SU-DHL-6 (cell line): ENCODE data around the gene RABGAP1.

Experiments used
- H2AFZ ChIP-seq: fragments of 200-600 bp; sonication (generic); 2 replicates; pipeline ENCODE4 v1.6.1; 2014; ENCODE audit warnings: low read depth, mild to moderate bottlenecking, moderate library complexity, mixed read lengths, antibody characterized with exemption, low read length; ENCODE audit not compliant: severe bottlenecking
- H3F3A ChIP-seq: fragments of 200-600 bp; shearing (Covaris generic); 2 replicates; pipeline ENCODE4 v1.6.0; 2016; ENCODE audit warnings: antibody characterized with exemption, mild to moderate bottlenecking; ENCODE audit not compliant: insufficient read depth
- H3K27ac ChIP-seq: fragments of 200-600 bp; sonication (generic); 2 replicates; pipeline ENCODE4 v1.5.1; 2016; ENCODE audit warnings: low read depth, mild to moderate bottlenecking, low read length, moderate library complexity, mixed read lengths
- H3K27me3 ChIP-seq: fragments of 200-600 bp; sonication (generic), shearing (Covaris generic); 2 replicates; pipeline ENCODE4 v1.6.0; 2014; ENCODE audit warnings: mild to moderate bottlenecking, low read length
- H3K36me3 ChIP-seq: fragments of 200-600 bp; sonication (generic); 2 replicates; pipeline ENCODE4 v1.6.1; 2014; ENCODE audit warnings: mild to moderate bottlenecking, low read length, mixed read lengths
- H3K4me2 ChIP-seq: fragments of 300-600, 200-600 bp; shearing (Covaris generic), sonication (generic); 2 replicates; pipeline ENCODE4 v1.6.0; 2014; ENCODE audit warnings: low read length, low read depth, mild to moderate bottlenecking; ENCODE audit not compliant: poor library complexity, severe bottlenecking
- H3K4me3 ChIP-seq: fragments of 200-600 bp; sonication (generic); 2 replicates; pipeline ENCODE4 v1.5.1; 2014; ENCODE audit warnings: antibody characterized with exemption, low read length, mild to moderate bottlenecking, mixed read lengths; ENCODE audit not compliant: insufficient read depth, poor library complexity, severe bottlenecking
- H3K79me2 ChIP-seq: fragments of 200-600 bp; sonication (generic); 2 replicates; pipeline ENCODE4 v1.6.1; 2014; ENCODE audit warnings: mild to moderate bottlenecking, low read length, moderate library complexity; ENCODE audit not compliant: insufficient read depth
- H3K9ac ChIP-seq: fragments of 200-600 bp; sonication (generic); 2 replicates; pipeline ENCODE4 v1.7.0; 2014; ENCODE audit warnings: mild to moderate bottlenecking, low read length
- H3K9me2 ChIP-seq: fragments of 200-600 bp; sonication (generic); replicated peaks from 2 replicates; pipeline ENCODE4 v1.6.1; 2014; ENCODE audit warnings: low read length; ENCODE audit not compliant: insufficient read depth
- H3K9me3 ChIP-seq: fragments of 200-600 bp; sonication (generic); 2 replicates; pipeline ENCODE4 v1.6.1; 2014; ENCODE audit warnings: low read length, mixed read lengths; ENCODE audit not compliant: insufficient read depth
- H4K20me1 ChIP-seq: fragments of 200-600 bp; sonication (generic); 2 replicates; pipeline ENCODE4 v1.6.1; 2014; ENCODE audit warnings: low read depth, mild to moderate bottlenecking, antibody characterized with exemption, low read length, moderate library complexity, mixed read lengths
- EZH2phosphoT487 ChIP-seq: fragments of 200-600 bp; sonication (generic), shearing (Covaris generic); conservative IDR thresholded peaks from 2 replicates; pipeline ENCODE4 v1.6.1; 2018; ENCODE audit warnings: mild to moderate bottlenecking, antibody characterized with exemption, low read length, moderate library complexity, mixed read lengths
- TF ChIP-seq, protein P1 (sequence below): fragments of 200-600 bp; sonication (generic); IDR thresholded peaks from one replicate; pipeline ENCODE4 v1.5.1; 2017; ENCODE audit warnings: antibody characterized with exemption, mild to moderate bottlenecking, low read length, moderate library complexity; ENCODE audit not compliant: insufficient read depth, poor library complexity, severe bottlenecking

RABGAP1 gene

DNA sequence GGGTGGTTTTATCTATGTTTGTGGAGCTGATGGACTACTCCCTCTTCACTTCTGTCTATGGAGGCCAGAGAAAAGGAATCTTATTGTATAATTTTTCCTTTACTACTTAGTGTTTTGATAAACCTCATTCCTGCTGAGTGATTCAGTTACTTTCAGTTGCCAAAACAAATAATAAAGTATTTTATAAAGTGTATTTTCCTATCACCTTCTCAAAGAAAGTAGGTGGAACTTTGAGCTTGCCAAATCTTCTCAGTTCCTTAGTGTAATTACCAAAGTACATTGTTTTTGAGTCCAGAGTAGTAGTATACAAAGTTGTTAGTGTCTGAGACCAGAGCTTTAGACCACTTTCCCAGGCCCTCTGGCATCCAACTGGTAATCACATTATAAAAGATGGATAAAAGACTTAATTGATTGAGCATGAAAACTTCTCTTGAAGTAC, 13.5 kb downstream of the RABGAP1 start:
- Histone ChIP-seq H3F3A (no peaks in the 10 kb centered on the region), H3K36me3 (peaks cover 7% of the 10 kb centered on the region), H2AFZ (no peak overlapping the region), H4K20me1 (peaks cover 15% of the 10 kb centered on the region), H3K9me2 (no peaks in the 10 kb centered on the region), H3K4me3 (no peak overlapping the region), H3K27me3 (no peaks in the 10 kb centered on the region), H3K9me3 (no peaks in the 10 kb centered on the region), H3K9ac (no peak overlapping the region), H3K27ac (no peak overlapping the region), H3K79me2 (peaks cover 79% of the 10 kb centered on the region), H3K4me2 (no peak overlapping the region)
- TF ChIP-seq, protein P1, sequence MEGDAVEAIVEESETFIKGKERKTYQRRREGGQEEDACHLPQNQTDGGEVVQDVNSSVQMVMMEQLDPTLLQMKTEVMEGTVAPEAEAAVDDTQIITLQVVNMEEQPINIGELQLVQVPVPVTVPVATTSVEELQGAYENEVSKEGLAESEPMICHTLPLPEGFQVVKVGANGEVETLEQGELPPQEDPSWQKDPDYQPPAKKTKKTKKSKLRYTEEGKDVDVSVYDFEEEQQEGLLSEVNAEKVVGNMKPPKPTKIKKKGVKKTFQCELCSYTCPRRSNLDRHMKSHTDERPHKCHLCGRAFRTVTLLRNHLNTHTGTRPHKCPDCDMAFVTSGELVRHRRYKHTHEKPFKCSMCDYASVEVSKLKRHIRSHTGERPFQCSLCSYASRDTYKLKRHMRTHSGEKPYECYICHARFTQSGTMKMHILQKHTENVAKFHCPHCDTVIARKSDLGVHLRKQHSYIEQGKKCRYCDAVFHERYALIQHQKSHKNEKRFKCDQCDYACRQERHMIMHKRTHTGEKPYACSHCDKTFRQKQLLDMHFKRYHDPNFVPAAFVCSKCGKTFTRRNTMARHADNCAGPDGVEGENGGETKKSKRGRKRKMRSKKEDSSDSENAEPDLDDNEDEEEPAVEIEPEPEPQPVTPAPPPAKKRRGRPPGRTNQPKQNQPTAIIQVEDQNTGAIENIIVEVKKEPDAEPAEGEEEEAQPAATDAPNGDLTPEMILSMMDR: no peak
- TF ChIP-seq EZH2phosphoT487: no peak

DNA sequence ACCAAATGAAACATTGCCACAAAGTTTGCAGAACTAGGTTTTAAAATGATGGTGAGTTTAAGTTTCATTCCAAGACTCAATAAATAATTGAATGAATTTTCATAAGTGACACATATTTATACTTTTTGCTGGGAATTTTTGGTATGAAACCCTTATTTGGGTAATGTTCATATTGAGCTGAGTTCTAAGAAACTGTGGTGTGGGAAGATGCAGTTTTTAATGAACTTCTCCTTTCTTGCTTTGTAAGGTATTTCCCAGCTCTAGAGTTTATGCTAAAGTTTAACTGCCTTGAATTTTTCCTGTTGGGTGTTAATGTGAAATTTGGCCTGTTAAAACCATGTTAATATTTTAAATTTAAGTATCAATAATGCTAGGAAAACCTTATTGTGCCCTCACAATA, 15.1 kb downstream of the RABGAP1 start:
- Histone ChIP-seq H3K9ac (no peak overlapping the region), H4K20me1 (peaks cover 11% of the 10 kb centered on the region; the same call in 1 of the 2 replicates), H3K27ac (no peak overlapping the region), H3K4me3 (no peak overlapping the region), H3K9me3 (no peaks in the 10 kb centered on the region), H3K27me3 (no peaks in the 10 kb centered on the region), H3K4me2 (no peak overlapping the region), H3F3A (no peaks in the 10 kb centered on the region), H3K36me3 (peaks cover 13% of the 10 kb centered on the region), H2AFZ (no peak overlapping the region), H3K79me2 (peaks cover 63% of the 10 kb centered on the region), H3K9me2 (no peaks in the 10 kb centered on the region)
- no peak for TF ChIP-seq EZH2phosphoT487
- TF ChIP-seq, protein P1: no peak

DNA sequence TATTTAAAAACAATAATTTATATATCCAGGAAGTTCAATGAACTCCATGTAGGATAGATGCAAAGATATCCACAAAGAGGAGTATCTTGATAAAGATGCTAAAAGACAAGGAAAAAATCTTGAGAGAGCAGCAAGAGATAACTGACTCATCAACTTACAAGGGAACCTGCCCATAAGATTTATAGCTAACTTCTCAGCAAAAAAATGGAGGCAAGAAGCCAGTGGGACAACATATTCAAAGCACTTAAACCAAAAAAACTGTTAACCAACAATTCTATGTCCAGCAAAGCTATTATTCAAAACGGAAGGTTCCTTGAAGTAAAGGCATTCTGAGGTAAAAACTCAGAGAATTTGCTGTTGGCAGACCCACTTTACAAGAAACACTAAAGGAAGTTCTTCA, 20.3 kb downstream of the RABGAP1 start:
- Histone ChIP-seq H3K9ac (no peak overlapping the region), H3K36me3 (peaks cover 20% of the 10 kb centered on the region), H3K9me2 (no peaks in the 10 kb centered on the region), H3K4me3 (no peak overlapping the region), H3K79me2 (peaks cover 12% of the 10 kb centered on the region), H3K4me2 (no peak overlapping the region), H3F3A (0 out of 2 replicates have a peak, but pooled peaks cover 5% of the 10 kb centered on the region), H3K27me3 (no peaks in the 10 kb centered on the region), H4K20me1 (peaks cover 6% of the 10 kb centered on the region; the same call in 1 of the 2 replicates), H2AFZ (no peak overlapping the region), H3K27ac (no peak overlapping the region), H3K9me3 (no peaks in the 10 kb centered on the region)
- TF ChIP-seq, protein P1: no peak
- TF ChIP-seq EZH2phosphoT487: no peak

DNA sequence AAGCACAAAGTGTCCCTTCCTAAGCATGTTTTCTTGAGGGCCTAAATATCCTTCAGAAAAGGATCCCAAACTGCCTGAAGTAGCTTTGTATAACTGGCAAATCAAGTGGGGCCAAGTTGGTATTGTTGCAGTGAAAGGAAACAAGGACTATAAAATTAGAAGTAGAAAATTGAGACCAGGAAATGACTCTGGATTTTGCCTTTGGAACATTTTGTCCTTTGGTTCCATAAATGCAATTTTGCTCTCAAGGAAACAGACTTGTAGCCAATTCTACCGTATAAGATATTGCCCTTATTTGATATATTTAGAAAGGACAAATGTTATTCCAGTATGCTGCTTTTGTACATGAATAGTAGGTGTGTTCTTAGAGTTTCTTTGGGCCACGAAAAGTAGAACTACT, 34.4 kb downstream of the RABGAP1 start:
- Histone ChIP-seq H3K27me3 (no peaks in the 10 kb centered on the region), H3K4me3 (no peak overlapping the region), H3K9me3 (no peaks in the 10 kb centered on the region), H3F3A (no peaks in the 10 kb centered on the region), H2AFZ (no peak overlapping the region), H3K27ac (no peak overlapping the region), H3K79me2 (peaks cover 23% of the 10 kb centered on the region), H3K36me3 (peaks cover 6% of the 10 kb centered on the region), H3K9ac (no peak overlapping the region), H4K20me1 (no peaks in the 10 kb centered on the region), H3K9me2 (no peaks in the 10 kb centered on the region), H3K4me2 (no peak overlapping the region)
- no peak for TF ChIP-seq EZH2phosphoT487
- TF ChIP-seq, protein P1: no peak
